ENCODE measurements around the gene RBM33.
"Not testable (repeated sequence)": the region's sequence is repeated elsewhere in the genome, so short reads cannot be mapped to it uniquely, and the experiment has no call there.

Gene RBM33

DNA sequence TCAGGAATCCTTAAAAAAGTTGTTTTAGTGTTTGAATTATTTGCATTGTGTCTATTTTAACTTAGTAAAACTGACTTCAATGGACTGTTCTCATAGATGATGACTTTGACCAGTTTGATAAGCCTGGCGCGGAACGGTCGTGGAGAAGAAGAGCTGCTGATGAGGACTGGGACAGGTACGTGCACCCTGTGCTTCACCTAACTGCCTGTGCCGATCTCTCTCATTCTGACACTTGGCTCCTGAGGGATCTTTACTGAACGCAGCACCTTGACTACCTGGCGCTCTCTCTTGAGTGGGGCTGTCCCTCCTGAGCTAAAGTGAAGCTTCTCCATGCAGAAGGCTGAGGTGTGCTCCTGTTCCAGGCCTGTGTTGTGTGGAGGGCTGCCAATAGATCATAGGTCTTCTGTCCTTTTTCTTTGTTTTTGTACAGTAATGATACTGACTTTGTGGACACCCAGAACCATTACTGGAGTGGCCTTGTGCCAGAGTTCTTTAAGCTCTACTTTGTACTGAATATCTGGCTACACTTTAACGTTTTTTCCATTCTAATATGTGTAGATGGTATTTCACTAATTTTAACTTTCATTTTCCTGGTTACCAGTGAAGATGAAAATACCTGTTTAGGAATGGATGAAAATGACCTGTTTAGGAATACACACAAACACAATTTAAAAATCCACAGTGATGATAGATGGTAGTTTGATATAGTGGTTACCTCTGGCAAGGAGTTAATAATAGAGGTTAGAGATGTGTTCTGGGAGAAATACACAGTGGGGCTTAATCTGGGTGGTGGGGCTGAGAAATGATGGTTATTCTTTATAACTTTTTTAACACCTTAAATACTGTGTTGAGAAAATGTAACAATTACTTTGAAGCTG lies 20.9 kb downstream of the RBM33 start:
- DNase-seq (ENCODE audit: low spot score), result no peak

DNA sequence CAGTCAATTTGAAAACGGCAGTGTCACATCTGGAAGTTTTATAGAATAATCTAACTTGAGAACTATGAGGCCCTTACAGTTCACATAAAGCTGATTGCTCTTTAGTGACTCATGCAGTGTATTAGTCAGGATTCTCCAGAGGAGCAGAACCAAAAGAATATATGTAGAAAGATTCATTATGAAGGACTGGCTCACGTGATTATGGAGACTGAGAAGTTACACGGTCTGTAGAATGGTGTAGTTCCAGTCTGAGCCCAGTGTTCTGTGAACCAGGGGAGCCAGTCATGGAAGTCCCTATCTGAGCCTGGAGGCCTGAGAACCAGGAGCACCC lies 21.5 kb downstream of the RBM33 start:
- no peak for DNase-seq (ENCODE audit: low spot score)

DNA sequence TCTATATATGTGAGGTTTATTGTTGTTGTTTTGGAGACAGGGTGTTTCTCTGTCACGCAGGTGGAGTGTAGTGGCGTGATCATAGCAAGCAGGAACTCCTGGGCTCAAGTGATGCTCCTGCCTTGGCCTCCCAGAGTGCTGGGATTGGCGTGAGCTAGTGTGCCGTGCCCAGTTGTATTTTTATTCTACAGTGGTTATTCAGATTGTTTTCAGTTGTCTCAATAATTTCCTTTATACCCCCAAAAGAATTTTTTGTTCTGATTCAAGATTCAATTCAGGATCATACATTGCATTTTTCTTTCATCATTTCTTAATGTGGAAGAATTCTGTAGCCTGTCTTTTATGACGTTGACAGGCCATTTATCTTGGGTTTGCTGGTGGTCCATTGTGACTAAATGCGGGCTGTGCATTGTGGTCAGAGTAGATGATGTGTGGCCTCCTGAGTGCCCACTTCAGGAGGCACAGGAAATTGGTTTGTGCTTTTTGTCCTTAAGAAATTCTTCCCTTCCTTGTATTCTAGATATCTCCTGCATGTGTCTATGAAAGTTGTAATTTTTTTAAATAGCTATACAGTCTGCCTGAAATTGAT lies 22.9 kb downstream of the RBM33 start:
- no peak for DNase-seq (ENCODE audit: low spot score)

DNA sequence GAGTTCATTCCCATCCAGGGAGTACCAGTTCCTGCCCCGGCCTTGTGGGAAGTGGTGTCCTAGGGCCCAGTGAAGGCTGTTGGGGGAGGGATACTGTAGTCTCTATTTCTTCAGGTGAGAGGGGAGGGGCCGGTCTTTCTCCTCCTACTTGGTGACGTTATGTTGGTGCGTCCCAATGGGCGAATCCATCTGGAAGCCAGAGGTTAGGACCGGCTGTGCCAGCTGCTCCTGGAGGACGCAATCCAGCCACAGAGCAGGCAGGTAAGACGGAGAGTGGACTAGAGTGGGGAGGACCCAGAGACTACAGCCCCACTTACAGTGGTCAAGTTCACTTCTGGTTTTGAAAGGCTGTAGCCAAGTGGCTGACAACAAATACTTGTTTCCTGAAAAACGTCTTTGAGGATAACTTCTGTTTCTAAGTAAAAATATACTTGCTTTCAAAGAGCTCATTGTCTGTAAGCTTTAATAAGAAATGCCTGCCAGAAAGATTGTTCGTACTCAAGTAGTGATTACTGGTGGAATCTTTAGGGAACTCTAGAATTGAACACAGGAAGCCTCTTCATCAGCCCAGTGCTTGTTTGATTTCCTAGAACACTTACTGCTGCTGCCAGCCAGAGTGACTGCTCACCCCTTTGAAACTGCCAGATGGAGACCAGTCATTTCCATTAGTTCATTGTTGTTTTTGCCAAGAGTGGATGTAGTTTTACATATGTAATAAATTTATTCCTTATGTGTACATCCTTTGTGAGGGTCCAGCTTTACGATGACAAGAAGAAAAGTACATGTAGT lies 25.4 kb downstream of the RBM33 start:
- no peak for DNase-seq (ENCODE audit: low spot score)

DNA sequence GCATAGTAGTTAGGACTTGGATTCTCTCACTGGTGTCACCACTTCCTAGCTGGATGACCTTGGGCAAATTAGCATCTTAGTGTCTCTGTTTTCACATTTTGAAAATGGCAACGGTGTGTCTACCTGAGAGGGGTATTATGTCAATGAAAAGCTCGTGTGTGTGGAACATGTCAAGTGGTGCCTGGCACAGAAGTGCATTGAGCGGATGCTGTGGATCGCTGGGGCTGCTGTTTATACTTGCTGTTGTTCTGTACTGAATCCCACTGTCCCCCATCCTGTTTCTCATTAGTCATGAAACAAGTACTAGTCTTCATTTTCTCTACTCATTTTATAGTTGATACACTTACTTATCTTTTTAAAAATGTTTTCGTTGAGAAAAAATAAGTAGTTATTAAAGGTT lies 26.1 kb downstream of the RBM33 start:
- DNase-seq (ENCODE audit: low spot score), result no peak

DNA sequence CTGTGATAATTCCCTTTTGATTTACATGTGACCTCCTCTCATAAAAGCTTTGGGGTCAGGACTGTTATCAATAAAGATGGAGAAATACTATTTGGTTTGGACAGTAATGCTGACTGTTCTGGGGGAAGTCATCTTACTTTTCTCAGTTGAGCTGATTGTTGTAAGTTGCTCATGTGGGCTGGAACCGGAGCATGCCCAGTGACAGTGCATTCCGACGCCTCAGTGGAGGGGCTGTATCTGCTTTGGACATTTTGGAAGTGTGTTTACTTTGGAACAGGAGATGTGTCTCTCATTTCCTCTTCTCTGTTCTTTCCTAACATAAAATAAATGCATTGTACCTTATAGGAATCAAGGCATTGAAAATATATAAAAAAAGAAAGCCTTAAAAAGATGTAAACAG lies 30.1 kb downstream of the RBM33 start:
- DNase-seq (ENCODE audit: low spot score), result no peak

DNA sequence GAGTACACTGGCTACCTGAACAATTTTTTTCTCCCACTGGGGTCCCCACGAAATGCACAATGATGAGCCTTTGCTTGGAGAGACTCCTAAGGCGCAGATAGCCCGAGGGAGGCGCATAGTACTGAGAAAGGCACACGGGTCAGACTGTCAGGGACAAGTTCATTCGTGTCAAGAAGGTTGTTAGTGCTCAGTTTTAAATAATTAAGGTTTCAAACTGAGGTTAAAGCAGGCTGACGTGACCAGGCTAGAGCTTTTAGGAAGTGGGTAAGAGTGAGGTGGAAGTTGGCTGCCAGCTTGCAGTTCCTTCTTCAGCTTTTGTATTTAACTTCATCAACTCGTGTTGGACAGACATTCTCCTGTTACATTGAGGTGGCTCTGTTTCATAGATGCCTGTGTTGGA lies 31.6 kb downstream of the RBM33 start:
- no peak for DNase-seq (ENCODE audit: low spot score)

DNA sequence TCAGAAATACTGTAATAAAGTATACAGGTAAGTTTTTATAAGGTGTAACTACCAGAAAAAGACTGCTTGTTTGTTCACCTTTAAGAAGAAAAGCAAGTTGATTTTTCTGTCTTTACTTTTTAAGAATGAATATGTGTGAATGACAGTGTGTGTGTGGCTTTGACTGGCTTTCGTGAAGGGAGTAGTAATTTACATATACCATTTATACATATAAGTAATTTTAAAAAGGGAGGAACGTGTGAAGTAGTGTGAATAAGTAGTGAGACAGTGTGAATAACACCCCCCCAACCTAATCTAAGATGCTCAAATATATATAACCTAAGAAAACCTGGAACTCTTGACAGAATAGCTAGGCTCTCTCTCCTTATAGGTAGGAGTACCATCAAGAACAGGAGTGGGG lies 33.2 kb downstream of the RBM33 start:
- DNase-seq (ENCODE audit: low spot score), result no peak

DNA sequence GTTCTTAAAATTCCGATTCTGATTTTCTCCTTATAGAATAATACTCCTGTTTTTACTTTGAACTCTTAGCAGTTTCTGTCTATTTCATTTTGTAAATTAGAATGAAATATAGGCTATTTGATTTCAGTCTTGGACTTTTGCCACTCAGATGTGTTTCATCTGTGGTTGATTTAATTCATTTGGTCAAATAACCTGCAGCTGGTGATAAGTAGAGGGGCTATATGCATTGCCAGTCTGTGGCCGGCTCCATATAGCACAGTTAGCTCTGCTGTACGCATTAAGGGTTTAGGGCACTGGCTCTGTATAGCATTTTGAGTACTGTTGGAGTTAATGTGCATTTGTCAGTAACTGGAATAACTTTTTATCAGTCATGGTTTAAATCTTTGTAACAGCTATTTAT lies 35.7 kb downstream of the RBM33 start:
- no peak for DNase-seq (ENCODE audit: low spot score)

DNA sequence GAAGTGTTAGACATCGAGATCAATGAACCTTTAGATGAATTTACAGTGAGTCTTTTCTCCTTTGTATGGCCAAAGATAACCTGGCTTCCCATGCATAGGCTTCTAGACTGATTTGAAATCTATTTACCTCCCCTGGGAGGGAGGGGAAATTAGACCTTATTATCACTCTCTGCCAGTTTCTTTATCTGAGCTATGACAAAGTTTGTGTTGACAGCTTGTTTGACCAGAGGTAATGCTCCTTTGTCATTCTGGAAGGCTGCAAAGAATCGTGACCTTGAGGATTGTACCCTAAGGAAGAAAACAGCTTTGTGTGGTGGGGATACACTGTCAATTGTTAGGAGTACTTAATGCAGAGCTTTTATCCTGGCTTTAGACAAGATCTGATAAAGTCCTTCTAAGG lies 36.4 kb downstream of the RBM33 start:
- no peak for DNase-seq (ENCODE audit: low spot score)

DNA sequence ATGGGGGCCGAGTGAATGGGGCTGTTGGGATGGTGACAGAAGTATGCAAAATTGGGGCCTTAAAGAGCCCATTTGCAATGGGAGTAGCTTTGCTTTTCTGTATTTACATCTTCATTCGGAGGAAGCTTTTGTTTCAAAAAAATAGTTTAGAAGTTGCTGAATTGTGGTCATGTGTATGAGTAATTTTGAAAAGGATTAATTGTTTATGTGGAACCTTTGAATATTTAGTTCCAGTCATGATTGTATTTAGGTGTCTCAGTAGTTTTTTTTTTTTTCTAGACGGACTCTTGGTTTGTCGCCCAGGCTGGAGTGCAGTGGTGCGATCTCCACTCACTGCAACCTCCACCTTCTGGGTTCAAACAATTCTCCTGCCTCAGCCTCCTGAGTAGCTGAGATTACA lies 37.2 kb downstream of the RBM33 start:
- DNase-seq (ENCODE audit: low spot score), result no peak

DNA sequence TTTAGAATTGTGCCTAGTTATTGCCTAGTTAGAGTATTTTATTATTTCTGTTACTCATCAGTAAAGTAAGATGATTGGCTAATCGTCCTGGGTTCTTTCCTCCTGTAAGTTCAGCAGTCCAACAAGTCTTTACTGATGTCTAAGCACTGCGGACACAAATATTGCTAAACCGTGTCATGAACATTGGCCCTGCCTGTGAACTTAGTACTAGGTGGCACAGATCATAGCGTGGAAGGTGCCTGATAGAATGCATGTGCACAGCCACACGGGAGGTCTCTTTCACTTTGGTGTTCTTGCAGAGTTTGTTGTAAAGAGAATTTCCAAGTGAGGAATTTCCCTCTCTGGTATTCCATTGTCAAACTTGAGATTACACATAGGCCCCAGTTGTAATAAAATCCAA lies 38.0 kb downstream of the RBM33 start:
- no peak for DNase-seq (ENCODE audit: low spot score)

DNA sequence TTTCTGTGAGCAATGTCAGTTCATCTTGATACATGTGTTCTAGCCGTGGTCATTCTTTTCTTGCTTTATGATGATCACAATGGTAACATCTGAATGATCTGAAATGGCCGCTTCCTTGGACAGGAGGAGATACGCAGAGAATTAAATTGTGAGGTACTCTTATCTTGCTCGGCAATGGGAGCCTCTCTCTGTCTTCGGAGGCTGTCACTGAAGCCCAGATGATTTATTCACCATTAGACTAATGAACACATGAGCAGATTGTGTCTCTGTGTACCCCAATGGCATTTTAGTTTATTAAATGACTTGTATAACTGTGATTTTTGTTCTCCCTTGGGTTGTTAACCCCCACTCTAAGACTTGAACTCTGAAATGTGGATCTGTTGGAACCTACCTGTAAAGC lies 38.6 kb downstream of the RBM33 start:
- DNase-seq (ENCODE audit: low spot score), result no peak

DNA sequence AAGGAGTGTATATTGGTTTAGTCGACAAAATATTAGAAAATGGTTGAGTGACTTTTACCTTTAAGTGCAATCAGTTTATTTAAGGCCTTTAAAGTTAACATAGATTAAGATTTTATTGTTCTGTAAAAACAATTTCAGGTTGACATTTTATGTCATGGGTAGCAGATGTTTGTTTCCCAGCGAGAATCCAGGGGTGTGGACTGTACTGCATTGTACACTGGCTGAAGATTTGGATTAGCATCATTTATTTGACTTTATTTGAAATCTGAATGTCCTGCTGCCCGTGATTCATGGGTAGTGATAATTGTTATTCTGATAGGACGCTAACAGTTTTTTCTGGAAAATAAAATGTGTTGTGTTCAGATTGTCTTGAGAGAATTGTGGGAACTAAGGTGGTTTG lies 39.3 kb downstream of the RBM33 start:
- no peak for DNase-seq (ENCODE audit: low spot score)

DNA sequence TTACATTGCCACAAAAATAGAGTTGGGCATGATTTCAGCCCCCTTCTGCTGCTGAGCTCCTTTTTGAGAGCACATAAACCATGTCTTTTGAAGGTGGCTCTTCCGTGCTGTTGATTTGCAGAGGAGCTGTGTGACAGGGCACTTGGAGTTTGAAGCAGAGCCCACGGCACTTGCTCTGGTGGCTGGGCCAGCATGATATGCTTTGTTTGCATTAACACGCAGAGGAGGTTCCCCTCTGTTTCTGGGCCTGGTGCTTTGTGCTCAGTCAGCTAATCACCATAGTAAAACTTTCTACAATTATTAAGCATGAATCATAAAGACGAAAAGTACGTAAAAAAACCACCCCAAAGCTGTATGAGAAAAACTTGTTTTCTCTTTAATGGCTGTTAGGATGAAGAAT lies 40.1 kb downstream of the RBM33 start:
- DNase-seq (ENCODE audit: low spot score), result no peak

DNA sequence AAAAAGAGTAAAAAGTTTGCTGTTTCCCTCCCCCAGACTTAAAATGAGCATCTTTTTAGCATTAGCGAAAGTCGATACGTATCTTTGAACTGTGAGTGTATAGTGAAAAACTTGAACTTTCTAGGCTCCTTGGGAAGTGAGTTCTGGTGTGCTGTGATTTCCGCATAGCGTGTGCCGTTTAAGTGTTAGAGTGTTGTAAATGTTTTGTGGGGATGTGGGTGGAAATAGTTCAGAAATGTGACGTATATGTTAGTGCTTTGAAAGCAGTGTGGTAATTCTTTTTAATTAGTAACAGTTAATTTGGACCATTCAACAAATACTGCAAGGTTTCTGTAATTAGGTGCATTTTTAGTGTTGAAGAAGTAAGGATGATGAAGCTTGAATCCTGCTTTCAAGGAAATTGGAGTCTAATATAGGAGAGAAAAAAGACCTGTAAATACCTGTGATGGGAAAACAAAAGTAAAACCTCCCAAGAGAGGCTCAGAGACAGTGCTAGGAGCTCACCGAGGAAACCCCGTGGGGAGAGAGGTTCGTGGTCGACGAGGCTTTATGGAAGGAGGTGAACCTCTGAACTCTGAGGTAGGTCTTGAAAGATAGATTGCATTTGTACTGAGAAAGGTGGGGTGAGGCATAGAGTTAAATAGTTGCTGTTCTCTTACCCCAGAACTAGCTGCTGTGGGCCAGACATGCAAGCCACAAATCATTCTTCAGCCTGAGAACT lies 40.8 kb downstream of the RBM33 start:
- no peak for DNase-seq (ENCODE audit: low spot score)

DNA sequence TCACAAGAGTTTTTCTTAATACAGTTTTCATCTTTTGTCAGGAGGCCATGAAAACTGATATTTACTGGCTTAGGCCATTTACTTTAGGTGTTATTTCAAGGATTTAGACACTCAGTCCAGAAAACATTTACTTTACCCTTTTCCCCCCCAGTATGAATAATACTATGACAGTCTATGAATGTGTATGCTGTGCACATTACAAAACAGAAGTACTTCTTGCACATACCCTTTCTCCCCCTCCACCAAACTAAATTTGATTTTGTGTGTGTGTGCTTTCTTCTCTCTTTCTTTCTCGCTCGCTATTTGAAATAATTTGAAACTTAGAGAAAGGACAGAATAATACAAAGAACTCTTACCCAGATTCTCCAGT lies 41.3 kb downstream of the RBM33 start:
- DNase-seq (ENCODE audit: low spot score), result no peak

DNA sequence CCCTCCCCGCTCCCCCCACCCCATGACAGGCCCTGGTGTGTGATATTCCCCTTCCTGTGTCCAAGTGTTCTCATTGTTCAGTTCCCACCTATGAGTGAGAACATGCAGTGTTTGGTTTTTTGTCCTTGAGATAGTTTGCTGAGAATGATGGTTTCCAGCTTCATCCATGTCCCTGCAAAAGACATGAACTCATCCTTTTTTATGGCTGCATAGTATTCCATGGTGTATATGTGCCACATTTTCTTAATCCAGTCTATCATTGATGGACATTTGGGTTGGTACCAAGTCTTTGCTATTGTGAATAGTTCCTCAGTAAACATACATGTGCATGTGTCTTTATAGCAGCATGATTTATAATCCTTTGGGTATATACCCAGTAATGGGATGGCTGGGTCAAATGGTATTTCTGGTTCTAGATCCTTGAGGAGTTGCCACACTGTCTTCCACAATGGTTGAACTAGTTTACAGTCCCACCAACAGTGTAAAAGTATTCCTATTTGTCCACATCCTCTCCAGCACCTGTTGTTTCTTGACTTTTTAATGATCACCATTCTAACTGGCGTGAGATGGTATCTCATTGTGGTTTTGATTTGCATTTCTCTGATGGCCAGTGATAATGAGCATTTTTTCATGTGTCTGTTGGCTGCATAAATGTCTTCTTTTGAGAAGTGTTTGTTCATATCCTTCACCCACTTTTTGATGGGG lies 42.3 kb downstream of the RBM33 start:
- DNase-seq (ENCODE audit: low spot score), result not testable (repeated sequence)

DNA sequence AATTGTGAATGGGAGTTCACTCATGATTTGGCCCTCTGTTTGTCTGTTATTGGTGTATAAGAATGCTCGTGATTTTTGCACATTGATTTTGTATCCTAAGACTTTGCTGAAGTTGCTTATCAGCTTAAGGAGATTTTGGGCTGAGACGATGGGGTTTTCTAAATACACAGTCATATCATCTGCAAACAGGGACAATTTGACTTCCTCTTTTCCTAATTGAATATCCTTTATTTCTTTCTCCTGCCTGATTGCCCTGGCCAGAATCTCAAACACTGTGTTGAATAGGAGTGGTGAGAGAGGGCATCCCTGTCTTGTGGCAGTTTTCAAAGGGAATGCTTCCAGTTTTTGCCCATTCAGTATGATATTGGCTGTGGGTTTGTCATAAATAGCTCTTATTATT lies 43.8 kb downstream of the RBM33 start:
- not testable (repeated sequence) for DNase-seq (ENCODE audit: low spot score)

DNA sequence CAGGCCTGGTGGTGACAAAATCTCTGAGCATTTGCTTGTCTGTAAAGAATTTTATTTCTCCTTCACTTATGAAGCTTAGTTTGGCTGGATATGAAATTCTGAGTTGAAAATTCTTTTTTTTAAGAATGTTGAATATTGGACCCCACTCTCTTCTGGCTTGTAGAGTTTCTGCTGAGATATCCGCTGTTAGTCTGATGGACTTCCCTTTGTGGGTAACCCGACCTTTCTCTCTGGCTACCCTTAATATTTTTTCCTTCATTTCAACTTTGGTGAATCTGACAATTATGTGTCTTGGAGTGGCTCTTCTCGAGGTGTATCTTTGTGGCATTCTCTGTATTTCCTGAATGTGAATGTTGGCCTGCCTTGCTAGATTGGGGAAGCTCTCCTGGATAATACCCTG lies 46.2 kb downstream of the RBM33 start:
- not testable (repeated sequence) for DNase-seq (ENCODE audit: low spot score)

DNA sequence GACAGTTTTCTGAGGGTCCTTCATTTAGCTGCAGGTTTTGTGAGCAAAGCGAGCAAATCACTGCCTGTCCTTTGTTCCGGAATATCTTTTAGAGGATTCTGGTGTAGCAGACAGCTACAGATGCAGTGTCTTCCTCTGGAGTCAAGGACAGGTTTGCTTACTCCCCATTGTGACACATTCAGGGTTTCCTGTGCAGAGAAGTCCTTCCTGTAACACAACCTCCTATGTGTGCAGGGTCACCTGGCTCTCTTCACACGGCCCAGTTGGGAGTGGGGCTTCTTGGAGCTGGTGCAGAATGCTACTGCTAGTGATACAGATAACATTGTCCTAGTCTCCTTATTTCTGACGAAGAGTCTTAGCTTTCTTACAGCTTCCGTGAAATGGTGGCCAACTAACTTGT lies 47.9 kb downstream of the RBM33 start:
- no peak for DNase-seq (ENCODE audit: low spot score)

DNA sequence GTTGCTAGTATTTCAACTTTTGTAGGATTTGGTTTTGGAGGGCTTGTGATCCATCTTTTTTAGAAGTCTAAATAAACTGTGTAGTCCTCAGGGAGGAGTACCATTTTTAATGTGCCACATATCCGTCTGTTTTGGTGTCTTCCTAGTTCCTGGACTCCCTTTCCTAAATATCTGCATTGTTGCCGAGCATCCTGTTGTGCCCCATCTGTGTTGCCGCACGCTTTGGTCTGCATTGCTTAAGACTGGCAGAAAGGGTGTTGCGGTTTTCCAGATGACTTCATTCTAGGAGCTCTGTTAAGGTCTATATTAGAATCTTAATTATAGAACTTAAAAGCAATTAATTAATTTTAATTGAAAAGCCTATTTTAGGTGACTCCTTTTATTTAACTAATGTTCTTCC lies 49.4 kb downstream of the RBM33 start:
- no peak for DNase-seq (ENCODE audit: low spot score)

Data from ecto neural progenitor cell (in vitro differentiated cells).